Thyroid gland (tissue), 4 donors: Measurements from ENCODE around the gene ZFYVE21.

Source experiments
- POLR2A ChIP-seq, 2 donors: fragments of 450-650 bp; IDR thresholded peaks; one replicate each; pipeline ENCODE4 v1.6.1; 2017; ENCODE audit warnings: antibody characterized with exemption in 2 of 2, mild to moderate bottlenecking in 2 of 2, moderate library complexity in 1 of 2
- TF ChIP-seq, protein P1 (sequence below), 6 experiments: fragments of 200-600 bp in 3 of 6; fragments of 450-650 bp in 3 of 6; sonication (generic) in 3 of 6; IDR thresholded peaks; one replicate each; pipeline ENCODE4 v1.5.1; 2016 to 2019; ENCODE audit warnings: antibody characterized with exemption in 6 of 6, mild to moderate bottlenecking in 2 of 6, inconsistent platforms in 1 of 6, moderate library complexity in 1 of 6

DNA sequence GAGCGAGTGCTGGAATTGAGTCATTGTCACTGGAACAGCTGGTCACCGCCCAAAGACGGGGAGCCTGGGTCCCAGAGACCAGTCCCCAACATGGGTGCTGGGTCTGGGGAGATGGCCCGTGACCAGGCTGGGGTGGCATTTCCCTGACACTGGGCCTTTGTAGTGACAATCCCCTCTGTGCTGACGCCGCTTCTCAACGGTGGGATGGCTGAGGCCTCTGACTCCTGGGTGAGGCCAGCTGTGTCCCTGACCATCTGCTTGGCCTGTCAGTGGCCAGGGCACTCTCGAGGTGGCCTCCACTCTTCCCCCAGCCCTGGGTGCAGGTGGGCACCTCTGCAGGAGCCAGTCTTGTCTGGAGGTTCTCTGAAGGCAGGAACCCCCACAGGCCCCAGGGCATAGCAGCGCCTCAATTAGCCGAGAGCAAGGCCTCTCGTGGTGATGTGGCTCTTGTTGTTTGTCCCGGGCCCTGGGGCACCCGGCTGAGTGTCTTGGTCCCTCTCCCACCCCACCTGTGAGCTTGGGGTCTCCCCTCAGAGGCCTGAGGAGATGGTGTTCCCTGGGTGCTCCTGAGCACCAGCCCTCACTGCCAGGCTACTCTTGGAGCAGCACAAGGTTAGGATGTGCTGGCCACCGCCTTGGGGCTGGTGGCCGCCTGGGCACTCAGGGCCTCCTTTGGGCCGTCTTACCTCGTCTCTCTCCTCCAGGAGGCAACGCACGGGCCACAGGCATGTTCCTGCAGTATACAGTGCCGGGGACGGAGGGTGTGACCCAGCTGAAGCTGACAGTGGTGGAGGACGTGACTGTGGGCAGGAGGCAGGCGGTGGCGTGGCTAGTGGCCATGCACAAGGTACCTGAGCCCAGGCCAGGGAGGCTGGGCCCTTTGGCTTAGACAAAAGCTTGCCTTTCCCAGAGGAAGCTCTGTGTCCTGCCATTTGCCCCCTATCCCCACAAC lies 16.6 kb downstream of the ZFYVE21 start:
- TF ChIP-seq, protein P1, sequence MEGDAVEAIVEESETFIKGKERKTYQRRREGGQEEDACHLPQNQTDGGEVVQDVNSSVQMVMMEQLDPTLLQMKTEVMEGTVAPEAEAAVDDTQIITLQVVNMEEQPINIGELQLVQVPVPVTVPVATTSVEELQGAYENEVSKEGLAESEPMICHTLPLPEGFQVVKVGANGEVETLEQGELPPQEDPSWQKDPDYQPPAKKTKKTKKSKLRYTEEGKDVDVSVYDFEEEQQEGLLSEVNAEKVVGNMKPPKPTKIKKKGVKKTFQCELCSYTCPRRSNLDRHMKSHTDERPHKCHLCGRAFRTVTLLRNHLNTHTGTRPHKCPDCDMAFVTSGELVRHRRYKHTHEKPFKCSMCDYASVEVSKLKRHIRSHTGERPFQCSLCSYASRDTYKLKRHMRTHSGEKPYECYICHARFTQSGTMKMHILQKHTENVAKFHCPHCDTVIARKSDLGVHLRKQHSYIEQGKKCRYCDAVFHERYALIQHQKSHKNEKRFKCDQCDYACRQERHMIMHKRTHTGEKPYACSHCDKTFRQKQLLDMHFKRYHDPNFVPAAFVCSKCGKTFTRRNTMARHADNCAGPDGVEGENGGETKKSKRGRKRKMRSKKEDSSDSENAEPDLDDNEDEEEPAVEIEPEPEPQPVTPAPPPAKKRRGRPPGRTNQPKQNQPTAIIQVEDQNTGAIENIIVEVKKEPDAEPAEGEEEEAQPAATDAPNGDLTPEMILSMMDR (IDR thresholded peaks at IDR 0.05) = no peak
- no peak for TF ChIP-seq POLR2A (IDR thresholded peaks at IDR 0.05)
